ENCODE data around the gene NCKAP1.

- TF ChIP-seq CTCF (IDR thresholded peaks at IDR 0.05): no peak
- no peak for TF ChIP-seq POLR2A (IDR thresholded peaks at IDR 0.05)
- TF ChIP-seq POLR2AphosphoS5 (IDR thresholded peaks at IDR 0.05): no peak
These were observed 13.7 kb downstream of the NCKAP1 start for GRCh38 chr2:183024339-183025095.

Measured in transverse colon (tissue), 4 donors.